Keratinocyte (primary cell): Measurements from ENCODE around the gene MARCHF2. TPM values are rescaled to one million over a fixed set of nuclear protein-coding genes. Genes with fewer than 3 reads are reported as not detected.

Experiments
- DNase-seq: peaks from one replicate; pipeline ENCODE4 v3.0.0-alpha.2; 2011; ENCODE audit warnings: low read depth, missing footprints, low spot score
- FAIRE-seq: peaks from 2 replicates; lab custom pipeline; 2011; peaks lifted over from hg19 to GRCh38; lab: Jason Lieb, UNC
- H2AFZ ChIP-seq: 2 replicates; pipeline ENCODE4 v1.6.0; 2012; ENCODE audit warnings: low read length, control low read depth, inconsistent platforms; ENCODE audit not compliant: control insufficient read depth
- H3K27ac ChIP-seq: 2 replicates; pipeline ENCODE4 v1.5.1; 2011; ENCODE audit warnings: low read length; ENCODE audit not compliant: control insufficient read depth, insufficient read depth
- H3K27me3 ChIP-seq: 3 replicates; pipeline ENCODE4 v1.6.0; 2011; ENCODE audit warnings: low read length; ENCODE audit not compliant: control insufficient read depth, insufficient read depth; ENCODE audit errors: extremely low read depth
- H3K36me3 ChIP-seq, 2 experiments: 2 replicates in 1 of 2; 3 replicates in 1 of 2; pipeline ENCODE4 v1.5.1; 2011; ENCODE audit warnings: low read length in 2 of 2, mild to moderate bottlenecking in 1 of 2; ENCODE audit not compliant: control insufficient read depth in 2 of 2, insufficient read depth in 2 of 2; ENCODE audit errors: extremely low read depth in 1 of 2
- H3K4me1 ChIP-seq: 3 replicates; pipeline ENCODE4 v1.5.1; 2011; ENCODE audit warnings: low read length; ENCODE audit not compliant: control insufficient read depth, insufficient read depth; ENCODE audit errors: extremely low read depth
- H3K4me2 ChIP-seq: 3 replicates; pipeline ENCODE4 v1.6.0; 2011; ENCODE audit warnings: low read depth, low read length; ENCODE audit not compliant: control insufficient read depth, insufficient read depth; ENCODE audit errors: extremely low read depth
- H3K4me3 ChIP-seq, 3 experiments: fragments of 200-600 bp in 1 of 3; sonication (generic) in 1 of 3; 2 replicates in 2 of 3; 3 replicates in 1 of 3; pipeline ENCODE4 v1.5.1; 2011 to 2016; ENCODE audit warnings: low read length in 3 of 3, mild to moderate bottlenecking in 3 of 3, control low read depth in 2 of 3, inconsistent platforms in 1 of 3, low read depth in 1 of 3, mixed read lengths in 1 of 3, mixed run types in 1 of 3, moderate library complexity in 1 of 3; ENCODE audit not compliant: control insufficient read depth in 2 of 3, insufficient read depth in 2 of 3; ENCODE audit errors: extremely low read depth in 1 of 3
- H3K79me2 ChIP-seq: 2 replicates; pipeline ENCODE4 v1.6.0; 2012; ENCODE audit warnings: low read length; ENCODE audit not compliant: control insufficient read depth, insufficient read depth
- H3K9ac ChIP-seq: 3 replicates; pipeline ENCODE4 v1.6.0; 2011; ENCODE audit warnings: low read length; ENCODE audit not compliant: control insufficient read depth, insufficient read depth; ENCODE audit errors: extremely low read depth
- H3K9me1 ChIP-seq: 3 replicates; pipeline ENCODE4 v1.6.0; 2011; ENCODE audit warnings: low read length; ENCODE audit not compliant: control insufficient read depth, insufficient read depth; ENCODE audit errors: extremely low read depth
- H3K9me3 ChIP-seq: 2 replicates; pipeline ENCODE4 v1.5.1; 2012; ENCODE audit warnings: low read depth, low read length; ENCODE audit not compliant: control insufficient read depth
- H4K20me1 ChIP-seq: 3 replicates; pipeline ENCODE4 v1.6.0; 2011; ENCODE audit warnings: low read length; ENCODE audit not compliant: control insufficient read depth, insufficient read depth; ENCODE audit errors: extremely low read depth
- EZH2 ChIP-seq: IDR thresholded peaks from one replicate; pipeline ENCODE4 v1.6.1; 2012; ENCODE audit warnings: inconsistent platforms, mild to moderate bottlenecking, low read length, moderate library complexity
- dilution Hi-C: fragments of 300-500 bp; cut with MboI; formaldehyde crosslinking; loops from one replicate; pipeline ENCODE4 v1.7.0; 2020; ENCODE audit warnings: low sequenced_read_pairs; ENCODE audit not compliant: extremely low pct_ligation_motif_present
- polyA plus RNA-seq, 5 experiments: library from polyadenylated mRNA; depleted of rRNA in 3 of 5; stranded (reverse) in 3 of 5; stranded (forward) in 1 of 5; unstranded in 1 of 5; fragments of >200 nt; gene quantifications; 1 replicate in 1 of 5; 2 replicates in 3 of 5; 3 replicates in 1 of 5; pipeline versions ENCODE4 v1.2.1 to v1.2.3, GENCODE V29; 2011 to 2012; ENCODE audit warnings: missing spikeins in 2 of 5, low read depth in 1 of 5, low replicate concordance in 1 of 5
- TF ChIP-seq, protein P1 (sequence below), 3 experiments: IDR thresholded peaks in 1 of 3; conservative IDR thresholded peaks in 1 of 3; optimal IDR thresholded peaks in 1 of 3; 2 replicates in 2 of 3; 3 replicates in 1 of 3; pipeline versions ENCODE3 to v1.5.1; 2011; ENCODE audit warnings: low read length in 3 of 3, mild to moderate bottlenecking in 3 of 3, moderate library complexity in 2 of 3, control low read depth in 1 of 3, inconsistent platforms in 1 of 3; ENCODE audit not compliant: insufficient read depth in 2 of 3; ENCODE audit errors: extremely low read depth in 1 of 3

MARCHF2 gene
- polyA plus RNA-seq, 1 donor (not counting 4 experiments of a cell fraction or from before 2014, with no cell fraction given) = 13.7 TPM

- no peak for FAIRE-seq
- no peak overlapping the region for H2AFZ ChIP-seq
- no peak overlapping the region for H3K27ac ChIP-seq
Measured at GRCh38 chr19:8426283-8426682, 13.2 kb downstream of the MARCHF2 start.

DNA sequence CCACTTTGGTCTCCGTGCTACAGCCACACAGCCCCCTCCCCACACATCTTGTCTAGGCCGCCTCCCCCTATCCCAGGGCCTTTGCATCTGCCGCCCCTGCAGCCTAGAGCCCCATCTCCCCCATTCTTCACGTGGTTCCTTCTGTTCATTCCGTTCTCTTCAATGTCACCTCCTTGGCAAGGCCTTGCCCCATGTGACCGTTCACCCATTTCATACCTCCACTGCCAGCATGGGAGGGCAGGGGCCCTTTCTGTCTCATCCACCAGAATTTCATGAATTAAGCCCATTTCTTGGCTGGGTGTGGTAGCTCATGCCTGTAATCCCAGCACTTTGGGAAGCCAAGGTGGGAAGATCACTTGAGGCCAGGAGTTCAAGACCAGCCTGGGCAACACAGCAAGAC is 15.9 kb downstream of the MARCHF2 start:
- H3K9me3 ChIP-seq = no peaks in the 10 kb centered on the region
- H3K27me3 ChIP-seq = no peaks in the 10 kb centered on the region
- H3K4me1 ChIP-seq = peaks cover 2% of the 10 kb centered on the region
- FAIRE-seq (no peak), DNase-seq (no peak)
- TF ChIP-seq, protein P1, sequence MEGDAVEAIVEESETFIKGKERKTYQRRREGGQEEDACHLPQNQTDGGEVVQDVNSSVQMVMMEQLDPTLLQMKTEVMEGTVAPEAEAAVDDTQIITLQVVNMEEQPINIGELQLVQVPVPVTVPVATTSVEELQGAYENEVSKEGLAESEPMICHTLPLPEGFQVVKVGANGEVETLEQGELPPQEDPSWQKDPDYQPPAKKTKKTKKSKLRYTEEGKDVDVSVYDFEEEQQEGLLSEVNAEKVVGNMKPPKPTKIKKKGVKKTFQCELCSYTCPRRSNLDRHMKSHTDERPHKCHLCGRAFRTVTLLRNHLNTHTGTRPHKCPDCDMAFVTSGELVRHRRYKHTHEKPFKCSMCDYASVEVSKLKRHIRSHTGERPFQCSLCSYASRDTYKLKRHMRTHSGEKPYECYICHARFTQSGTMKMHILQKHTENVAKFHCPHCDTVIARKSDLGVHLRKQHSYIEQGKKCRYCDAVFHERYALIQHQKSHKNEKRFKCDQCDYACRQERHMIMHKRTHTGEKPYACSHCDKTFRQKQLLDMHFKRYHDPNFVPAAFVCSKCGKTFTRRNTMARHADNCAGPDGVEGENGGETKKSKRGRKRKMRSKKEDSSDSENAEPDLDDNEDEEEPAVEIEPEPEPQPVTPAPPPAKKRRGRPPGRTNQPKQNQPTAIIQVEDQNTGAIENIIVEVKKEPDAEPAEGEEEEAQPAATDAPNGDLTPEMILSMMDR (optimal IDR thresholded peaks at IDR 0.05 in 1 of 3, IDR thresholded peaks at IDR 0.05 in 1 of 3, conservative IDR thresholded peaks at IDR 0.05 in 1 of 3; ENCODE audit: extremely low read depth in 1 of 3, insufficient read depth in 2 of 3, low read length in 3 of 3) = no peak
- no peak for TF ChIP-seq EZH2
- H3K9ac ChIP-seq = no peak overlapping the region
- peaks cover 0 to 2% of the 10 kb centered on the region in 2 experiments for H3K36me3 ChIP-seq
- H3K27ac ChIP-seq = no peak overlapping the region
- dilution Hi-C loops = no loop called here
- no peaks in the 10 kb centered on the region for H4K20me1 ChIP-seq
- no peaks in the 10 kb centered on the region for H3K9me1 ChIP-seq
- no peak overlapping the region for H3K4me2 ChIP-seq
- no peaks in the 10 kb centered on the region for H3K79me2 ChIP-seq
- no peak overlapping the region for H2AFZ ChIP-seq
- H3K4me3 ChIP-seq = no peak overlapping the region

More at GRCh38 chr19:8426283-8426682, 13.2 kb downstream of the MARCHF2 start:
- Histone ChIP-seq H3K4me2 (no peak overlapping the region), H3K27me3 (no peaks in the 10 kb centered on the region), H3K9me3 (no peaks in the 10 kb centered on the region), H3K36me3 (peaks cover 0 to 2% of the 10 kb centered on the region in 2 experiments), H3K79me2 (no peaks in the 10 kb centered on the region), H3K9me1 (no peaks in the 10 kb centered on the region), H3K4me1 (peaks cover 9% of the 10 kb centered on the region), H3K4me3 (no peak overlapping the region), H3K9ac (no peak overlapping the region), H4K20me1 (no peaks in the 10 kb centered on the region)
- DNase-seq = no peak
- dilution Hi-C loops = no loop called here
- no peak for TF ChIP-seq EZH2
- TF ChIP-seq, protein P1 (optimal IDR thresholded peaks at IDR 0.05 in 1 of 3, IDR thresholded peaks at IDR 0.05 in 1 of 3, conservative IDR thresholded peaks at IDR 0.05 in 1 of 3; ENCODE audit: extremely low read depth in 1 of 3, insufficient read depth in 2 of 3, low read length in 3 of 3) = no peak
